GOT3 (cell line): ENCODE data around the gene ZNF474.

Experiments used
- DNase-seq: peaks from one replicate; lab custom pipeline; 2025; ENCODE audit warnings: mixed read lengths; lab: John Stamatoyannopoulos, UW

Gene ZNF474

DNA sequence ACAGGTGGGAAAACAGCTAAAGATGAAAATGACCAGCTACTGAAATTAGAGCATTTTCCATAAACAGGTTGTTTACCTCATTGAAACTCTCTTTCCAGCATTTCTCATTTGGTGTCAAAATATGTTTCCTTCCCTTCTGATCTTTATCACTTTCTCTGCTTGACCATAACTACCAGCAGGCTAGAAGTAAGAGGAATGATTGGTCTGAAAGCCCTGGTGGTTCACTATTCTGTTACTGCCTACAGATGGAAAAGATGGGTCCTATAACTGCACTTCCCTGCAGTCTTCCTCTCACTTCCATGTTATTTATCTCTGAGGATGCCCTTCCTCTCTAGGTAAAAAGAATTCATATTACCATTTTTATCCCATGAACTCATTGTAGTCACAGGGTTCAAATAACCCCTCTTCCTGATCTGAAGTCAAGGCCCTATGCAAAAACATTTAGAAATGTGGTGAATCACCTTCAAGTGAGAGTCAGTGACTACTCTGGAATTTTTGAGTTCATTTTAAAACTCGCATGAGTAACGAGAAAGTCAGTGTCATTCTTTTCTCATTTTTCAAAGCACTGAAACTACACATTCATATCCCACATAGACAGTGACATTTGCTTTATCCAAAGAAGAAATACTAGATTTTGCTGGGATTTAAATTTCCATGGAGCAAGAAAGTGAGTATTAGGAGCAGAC lies 51.7 kb downstream of the ZNF474 start:
- no peak for DNase-seq

DNA sequence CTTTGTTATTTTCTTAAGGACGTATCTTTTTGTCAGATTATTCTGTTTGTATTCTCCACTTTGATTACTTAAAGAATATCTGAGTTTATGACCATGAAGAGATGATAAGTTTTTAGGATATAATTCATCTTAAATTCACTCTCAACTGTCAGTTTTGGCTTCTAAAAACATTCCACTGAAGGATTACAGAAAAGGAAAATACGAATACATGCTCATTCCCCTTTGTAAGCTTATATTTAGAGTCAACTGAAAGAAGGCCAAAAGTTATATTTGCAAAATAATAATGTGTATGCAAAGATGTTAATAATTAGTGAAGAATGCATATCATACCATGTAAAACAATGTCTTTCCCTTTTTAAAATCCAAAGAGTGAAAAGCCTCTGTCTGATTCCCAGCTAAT lies 52.5 kb downstream of the ZNF474 start:
- DNase-seq, result no peak

DNA sequence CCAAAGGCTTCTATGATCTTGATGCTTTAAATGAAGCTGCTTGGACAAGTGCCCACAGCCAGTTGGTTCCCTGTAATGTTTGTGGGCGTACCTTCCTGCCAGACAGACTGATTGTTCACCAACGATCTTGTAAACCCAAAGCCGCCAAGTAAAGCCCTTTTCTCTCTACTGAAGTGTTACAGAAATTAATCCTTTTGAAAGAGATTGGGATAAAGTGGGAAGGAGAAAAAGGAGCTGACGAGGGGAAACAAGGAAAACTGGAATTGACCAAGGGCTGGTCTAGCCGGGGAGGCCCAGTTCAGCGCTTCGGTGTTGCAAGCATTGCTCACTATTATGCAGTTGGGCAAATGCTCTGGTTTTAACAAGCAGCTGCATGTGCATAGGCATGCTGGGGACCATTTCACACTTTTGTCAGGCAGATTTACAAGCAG lies 53.2 kb downstream of the ZNF474 start:
- DNase-seq, result no peak

DNA sequence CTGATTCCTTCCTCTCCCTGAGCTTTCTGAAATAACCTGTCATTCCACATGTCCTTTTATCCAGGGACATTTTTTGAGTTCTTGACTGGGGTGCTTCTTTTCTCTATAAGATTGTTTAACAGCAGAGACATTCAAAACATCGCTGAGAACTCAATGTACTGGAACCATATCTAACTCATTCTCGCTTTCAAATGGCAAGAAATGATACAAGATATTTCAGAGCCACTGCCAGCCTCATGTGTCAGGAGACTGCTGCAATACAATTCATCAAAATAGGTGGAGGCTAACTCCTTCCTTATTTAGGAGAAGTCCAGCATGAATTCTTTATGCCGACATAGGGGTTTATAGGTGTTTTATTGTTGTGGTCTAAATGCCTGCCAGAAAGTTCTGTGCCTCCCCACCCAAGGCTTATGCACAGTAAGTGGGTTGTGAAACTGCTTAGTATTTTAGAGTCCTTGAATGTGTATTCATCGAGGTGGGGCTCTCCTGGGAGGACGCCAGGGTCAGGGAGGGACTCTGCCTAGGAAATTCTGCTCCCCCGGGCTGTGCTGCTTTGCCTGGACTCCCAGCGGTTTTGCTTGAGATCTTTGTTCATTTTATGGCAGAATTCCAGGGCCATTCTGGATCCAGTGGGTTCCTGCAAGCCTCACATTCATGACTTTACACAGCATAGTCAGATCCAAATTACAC lies 53.9 kb downstream of the ZNF474 start:
- DNase-seq, result no peak

DNA sequence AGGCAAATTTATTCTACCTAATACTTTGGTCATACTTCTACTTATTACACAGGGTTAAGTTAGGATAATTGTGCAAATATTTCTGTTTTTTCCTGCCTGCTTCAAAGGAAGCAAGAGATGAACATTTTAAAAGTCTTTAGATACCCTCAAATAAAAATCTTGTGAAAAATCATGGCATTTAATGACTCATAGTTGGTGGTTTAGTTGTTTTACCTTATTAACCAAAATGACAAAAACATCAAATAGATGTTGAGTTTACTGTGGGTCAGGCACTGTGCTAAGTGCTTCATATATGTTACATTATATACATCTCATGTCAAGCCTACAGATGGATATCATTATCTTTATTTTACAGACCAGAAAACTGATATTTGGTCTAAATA lies 54.4 kb downstream of the ZNF474 start:
- no peak for DNase-seq

DNA sequence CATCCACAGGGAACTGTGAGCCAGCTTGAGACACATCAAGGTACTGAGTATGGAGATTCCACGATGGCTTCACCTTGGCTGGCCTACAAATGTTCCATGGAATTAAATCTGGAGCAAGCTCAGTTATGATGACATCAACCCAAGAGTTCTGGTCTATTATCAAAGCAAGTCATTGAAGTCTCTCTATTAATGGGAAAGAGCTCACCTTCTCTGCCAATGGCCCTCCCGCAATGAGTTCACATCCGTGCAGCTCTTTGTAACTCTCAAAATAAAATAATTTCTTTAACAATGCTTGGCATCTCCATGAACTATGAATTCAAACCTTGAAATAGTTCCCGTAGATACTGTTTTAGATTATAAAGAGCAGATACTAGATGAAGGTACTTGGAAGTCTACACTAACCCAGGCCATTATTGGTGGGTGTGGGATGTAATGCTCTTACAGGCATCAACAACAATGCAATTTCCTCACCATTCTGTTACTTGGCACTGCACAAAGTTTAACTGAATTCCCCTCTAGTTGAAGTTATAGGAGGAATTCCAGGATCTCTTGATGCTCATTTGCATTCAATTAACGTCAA lies 55.4 kb downstream of the ZNF474 start:
- no peak for DNase-seq

DNA sequence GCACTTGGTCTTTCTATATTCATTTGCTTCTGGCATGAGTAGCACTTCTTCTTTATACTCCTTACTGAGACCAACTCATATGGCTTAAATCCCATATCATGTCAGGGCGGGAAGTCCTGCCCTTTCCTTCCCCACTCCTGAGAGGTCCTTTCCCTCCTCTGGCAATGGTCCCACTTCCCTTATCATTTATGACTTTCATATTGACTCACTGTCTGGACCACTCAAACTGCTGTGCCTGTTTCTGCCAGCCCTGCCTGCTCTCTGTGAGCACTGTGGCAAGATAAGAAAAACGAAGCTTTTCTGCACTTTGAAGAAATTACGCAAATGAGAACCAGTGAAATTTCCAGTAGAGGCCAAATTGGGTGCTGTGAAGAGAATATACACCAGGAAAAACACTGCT lies 58.1 kb downstream of the ZNF474 start:
- DNase-seq, result no peak

DNA sequence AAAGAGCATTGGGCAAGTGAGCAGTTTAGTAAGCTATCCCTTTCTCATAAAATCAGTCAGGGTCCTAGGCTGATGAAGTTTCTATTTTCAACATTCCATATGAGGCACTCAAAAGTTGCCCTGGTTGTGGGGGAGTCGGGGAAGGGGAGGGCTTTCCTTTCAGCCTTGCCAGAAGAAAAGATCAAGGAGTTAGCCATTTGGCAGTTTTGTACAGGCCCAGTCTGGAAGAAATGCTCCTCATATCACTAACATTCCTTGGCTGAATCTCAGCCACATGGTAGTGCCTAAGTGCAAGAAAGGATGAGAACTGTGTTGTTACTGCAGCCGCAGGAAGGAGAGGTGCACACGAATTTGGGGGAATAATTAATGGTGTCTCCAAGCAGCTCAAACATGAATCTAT lies 60.8 kb downstream of the ZNF474 start:
- no peak for DNase-seq

DNA sequence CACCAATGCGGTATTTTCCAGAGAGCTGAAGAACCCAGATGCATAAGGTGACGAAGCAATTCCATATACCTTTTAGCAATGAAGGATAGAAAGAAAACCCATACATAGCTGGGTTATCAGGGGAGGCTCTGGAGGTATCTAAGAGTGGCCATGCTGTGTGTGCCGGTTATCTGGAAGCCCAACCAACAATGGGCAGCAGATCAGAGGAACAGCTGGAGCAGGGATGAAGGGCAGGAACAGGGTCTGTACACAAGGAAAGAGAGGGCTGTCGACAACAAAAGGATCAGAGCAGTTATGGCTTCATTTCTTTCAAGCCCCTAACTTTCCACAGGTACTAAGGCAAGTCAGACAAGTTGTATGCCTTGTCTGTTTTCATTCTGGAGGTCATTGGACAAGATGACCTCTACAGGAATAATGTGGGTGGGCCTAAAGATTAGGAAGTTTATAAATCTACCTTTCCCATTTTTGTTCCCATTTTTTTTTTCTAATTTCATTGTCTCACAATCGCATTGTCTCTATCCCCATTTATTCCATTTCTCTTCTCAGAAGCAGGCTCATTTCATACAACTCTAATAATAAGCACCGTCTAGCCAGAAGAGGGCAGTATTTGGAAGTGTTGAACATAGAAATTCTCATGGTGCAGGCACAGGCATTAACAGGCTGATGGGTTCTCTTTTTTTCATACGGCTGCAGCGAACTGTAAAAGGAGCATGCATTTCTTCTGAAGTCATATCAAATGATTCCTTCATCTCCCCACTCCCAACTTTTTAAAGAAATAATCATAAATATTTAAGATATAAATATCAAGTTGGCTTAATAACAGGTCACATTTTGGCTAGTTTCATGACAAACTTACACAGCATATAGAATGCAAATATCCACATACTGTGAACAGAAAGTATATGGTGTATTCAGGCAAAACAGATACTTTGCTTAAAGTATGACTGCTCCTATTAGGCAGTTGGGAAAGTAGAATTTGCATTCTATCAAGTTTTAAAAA lies 63.5 kb downstream of the ZNF474 start:
- no peak for DNase-seq

DNA sequence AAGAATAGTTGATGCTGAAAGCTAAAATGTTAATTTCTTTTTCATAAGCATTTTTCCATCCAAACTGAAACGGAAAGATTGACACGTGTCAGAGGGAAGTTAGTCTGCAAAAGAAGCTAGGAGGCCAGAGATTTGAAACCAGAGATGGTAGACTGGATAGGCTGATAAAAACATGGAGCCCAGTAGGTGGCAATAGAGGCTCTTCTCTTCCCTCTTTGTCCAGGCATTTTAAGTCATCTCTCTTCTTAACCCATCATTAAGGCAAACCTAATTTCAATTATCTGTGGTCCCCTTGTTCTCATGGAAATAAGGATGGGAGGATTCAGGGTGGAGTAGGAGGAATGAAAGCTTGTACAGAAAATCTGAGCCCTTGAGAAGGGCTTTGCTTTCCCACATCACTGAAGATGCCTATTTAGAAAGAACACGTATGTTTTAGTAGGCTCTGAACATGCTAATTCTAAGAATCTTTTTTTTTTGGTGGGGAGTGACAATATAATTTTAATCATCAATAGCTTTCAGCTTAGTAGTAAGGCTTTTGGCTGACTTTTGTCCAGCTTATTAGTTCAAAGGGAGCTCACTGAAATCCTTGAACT lies 66.6 kb downstream of the ZNF474 start:
- no peak for DNase-seq

DNA sequence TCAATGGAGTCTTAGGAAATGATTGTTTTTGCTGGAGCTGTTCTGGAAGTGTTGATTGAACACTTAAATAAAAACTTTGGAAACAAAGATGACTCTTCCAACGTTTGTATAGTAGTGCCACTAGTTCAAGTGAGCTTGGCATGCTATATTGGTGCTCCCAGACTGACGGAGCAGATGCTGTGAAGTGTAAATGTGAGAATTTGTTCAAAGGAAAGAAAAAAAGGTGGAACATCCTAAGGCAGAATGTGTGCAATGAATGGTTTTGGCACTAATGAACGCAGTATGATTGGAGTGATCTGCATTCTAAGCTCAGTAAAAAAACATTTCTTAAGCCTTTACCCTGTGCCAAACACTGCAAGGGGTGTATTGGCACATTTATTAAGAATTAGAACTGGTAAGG lies 69.8 kb downstream of the ZNF474 start:
- no peak for DNase-seq

DNA sequence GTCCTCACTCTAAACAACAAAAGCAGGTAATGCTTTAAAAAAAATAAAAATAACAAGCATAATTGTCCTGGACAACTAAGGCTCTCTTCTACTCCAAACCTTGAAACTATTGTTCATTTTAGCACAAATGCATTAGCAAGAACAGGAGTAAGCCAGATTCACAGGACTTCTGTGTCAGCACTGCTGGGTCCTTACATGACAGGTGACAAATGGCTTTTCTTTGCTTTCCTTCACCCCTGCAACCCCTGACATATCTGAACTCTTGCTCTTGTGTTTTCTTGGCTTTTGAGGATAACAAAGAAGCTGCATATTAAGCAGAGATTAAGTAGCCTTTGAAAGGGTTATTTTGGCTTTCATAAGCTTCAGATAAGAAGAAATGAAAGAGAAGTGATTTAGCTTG lies 71.1 kb downstream of the ZNF474 start:
- DNase-seq, result no peak

DNA sequence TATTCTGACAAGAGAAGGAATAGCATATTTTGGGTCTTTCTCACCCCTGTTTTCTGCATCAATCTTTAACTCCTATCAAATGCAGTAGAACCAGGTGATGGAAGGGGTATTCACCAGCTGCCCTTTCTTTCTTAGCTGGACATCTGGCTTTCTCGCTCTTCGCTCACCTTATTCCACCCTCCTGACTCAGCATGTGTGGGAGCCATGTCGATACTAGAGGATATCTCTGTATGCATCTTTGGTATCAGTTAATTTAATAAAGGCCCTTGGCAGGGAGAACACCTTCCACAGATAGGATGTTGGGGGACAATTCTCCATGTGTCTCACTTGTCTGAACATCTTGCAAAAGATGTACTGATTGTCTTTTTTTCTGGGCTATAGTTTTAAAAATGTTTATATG lies 71.5 kb downstream of the ZNF474 start:
- no peak for DNase-seq

DNA sequence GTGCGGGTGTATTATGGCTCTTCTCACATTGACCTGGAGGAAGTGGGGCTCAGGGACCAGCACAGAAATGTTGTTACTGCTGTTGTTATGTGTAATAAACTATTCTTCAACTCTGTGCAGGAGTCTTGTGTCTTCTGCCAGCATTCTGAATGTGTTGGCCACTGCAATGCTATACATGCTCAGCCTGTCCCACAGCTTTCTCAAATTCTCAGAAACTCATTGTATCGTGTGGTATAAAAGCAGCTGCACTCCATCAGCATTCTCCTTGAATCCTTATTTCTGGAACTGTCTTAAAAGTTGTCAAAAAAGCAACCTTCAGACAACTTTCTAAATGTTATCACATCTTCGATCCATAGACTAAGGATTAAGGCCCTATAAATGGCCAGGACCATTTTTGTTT lies 72.0 kb downstream of the ZNF474 start:
- DNase-seq, result no peak

DNA sequence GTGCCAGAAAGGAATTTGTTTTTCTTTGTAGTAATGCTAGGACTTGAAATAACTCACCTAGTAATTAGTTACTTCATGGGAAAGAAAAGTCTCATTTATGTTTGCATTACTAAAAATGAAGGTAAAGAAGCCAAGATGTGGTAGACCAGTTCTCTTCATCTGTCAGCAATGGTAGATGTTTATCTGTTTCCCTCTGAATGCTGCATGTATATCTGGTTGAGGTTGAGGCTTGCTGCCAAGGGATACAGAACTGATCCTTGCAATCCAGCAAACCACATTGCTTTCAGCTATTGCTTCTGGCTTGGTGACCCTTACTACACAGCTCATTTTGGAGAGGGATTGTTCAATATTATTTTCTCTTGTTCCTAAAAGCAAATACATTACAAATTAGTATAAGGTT lies 73.6 kb downstream of the ZNF474 start:
- DNase-seq, result no peak
